Muscle layer of duodenum (tissue), 2 donors: ENCODE results near the gene DENND2D.
"Not testable (repeated sequence)": the region's sequence is repeated elsewhere in the genome, so short reads cannot be mapped to it uniquely, and the experiment has no call there.

Source experiments
- H3K27ac ChIP-seq: one replicate; pipeline ENCODE4 v1.7.0; 2013; ENCODE audit warnings: mild to moderate bottlenecking, low read length
- H3K27me3 ChIP-seq: one replicate; pipeline ENCODE4 v1.7.0; 2013; ENCODE audit warnings: low read depth, mild to moderate bottlenecking, control low read depth, low read length
- H3K36me3 ChIP-seq, 2 donors: one replicate each; pipeline ENCODE4 v1.7.0; 2013; ENCODE audit warnings: low read length in 2 of 2, control low read depth in 1 of 2, mild to moderate bottlenecking in 1 of 2; ENCODE audit not compliant: insufficient read depth in 2 of 2, control insufficient read depth in 1 of 2
- H3K4me1 ChIP-seq, 2 donors: one replicate each; pipeline ENCODE4 v1.7.0; 2013; ENCODE audit warnings: low read length in 2 of 2, mild to moderate bottlenecking in 2 of 2, control low read depth in 1 of 2, moderate library complexity in 1 of 2; ENCODE audit not compliant: insufficient read depth in 2 of 2, control insufficient read depth in 1 of 2
- H3K4me3 ChIP-seq, 2 donors: one replicate each; pipeline ENCODE4 v1.7.0; 2013; ENCODE audit warnings: low read length in 2 of 2, low read depth in 1 of 2, mild to moderate bottlenecking in 1 of 2
- H3K9me3 ChIP-seq, 2 donors: one replicate each; pipeline ENCODE4 v1.7.0; 2013; ENCODE audit warnings: low read length in 2 of 2, control low read depth in 1 of 2, mild to moderate bottlenecking in 1 of 2; ENCODE audit not compliant: control insufficient read depth in 1 of 2
- donor health status: healthy.

The DENND2D gene

GRCh38 chr1:111220302-111220890 is 19.9 kb upstream of the DENND2D start:
- H3K36me3 ChIP-seq: no peaks in the 10 kb centered on the region
- H3K9me3 ChIP-seq: no peaks in the 10 kb centered on the region
- H3K27ac ChIP-seq: no peak overlapping the region
- no peak overlapping the region for H3K4me3 ChIP-seq
- H3K27me3 ChIP-seq: no peaks in the 10 kb centered on the region
- peaks cover 8 to 18% of the 10 kb centered on the region in 2 donors for H3K4me1 ChIP-seq

GRCh38 chr1:111219557-111220286 is 19.3 kb upstream of the DENND2D start:
- H3K27me3 ChIP-seq: no peaks in the 10 kb centered on the region
- H3K9me3 ChIP-seq: no peaks in the 10 kb centered on the region
- H3K4me3 ChIP-seq: no peak overlapping the region
- H3K4me1 ChIP-seq: peaks cover 8 to 18% of the 10 kb centered on the region in 2 donors
- H3K36me3 ChIP-seq: no peaks in the 10 kb centered on the region
- no peak overlapping the region for H3K27ac ChIP-seq

GRCh38 chr1:111218701-111219556 is 18.5 kb upstream of the DENND2D start:
- Histone ChIP-seq H3K27ac (no peak overlapping the region), H3K27me3 (no peaks in the 10 kb centered on the region), H3K4me1 (peaks cover 8 to 18% of the 10 kb centered on the region in 2 donors), H3K36me3 (no peaks in the 10 kb centered on the region), H3K4me3 (no peak overlapping the region), H3K9me3 (no peaks in the 10 kb centered on the region)

GRCh38 chr1:111217183-111217910 is 16.9 kb upstream of the DENND2D start:
- no peak overlapping the region for H3K27ac ChIP-seq

GRCh38 chr1:111216751-111217150 is 16.3 kb upstream of the DENND2D start:
- H3K27me3 ChIP-seq: no peaks in the 10 kb centered on the region
- no peaks in the 10 kb centered on the region for H3K9me3 ChIP-seq
- peaks cover 0 to 8% of the 10 kb centered on the region in 2 donors for H3K4me1 ChIP-seq
- no peak overlapping the region for H3K27ac ChIP-seq
- H3K4me3 ChIP-seq: no peak overlapping the region
- no peaks in the 10 kb centered on the region for H3K36me3 ChIP-seq

More at GRCh38 chr1:111217183-111217910, 16.9 kb upstream of the DENND2D start:
- Histone ChIP-seq H3K9me3 (no peaks in the 10 kb centered on the region), H3K4me1 (peaks cover 0 to 13% of the 10 kb centered on the region in 2 donors), H3K27me3 (no peaks in the 10 kb centered on the region), H3K4me3 (no peak overlapping the region), H3K36me3 (no peaks in the 10 kb centered on the region)

- H3K27me3 ChIP-seq, H3K36me3 ChIP-seq, H3K27ac ChIP-seq, H3K4me1 ChIP-seq, H3K9me3 ChIP-seq, H3K4me3 ChIP-seq: not testable (repeated sequence)
These were observed 14.8 kb upstream of the DENND2D start for GRCh38 chr1:111215285-111215684.

- no peaks in the 10 kb centered on the region for H3K9me3 ChIP-seq
- H3K27me3 ChIP-seq: no peaks in the 10 kb centered on the region
- no peaks in the 10 kb centered on the region for H3K36me3 ChIP-seq
- H3K27ac ChIP-seq: no peak overlapping the region
- peaks cover 0 to 4% of the 10 kb centered on the region in 2 donors for H3K4me1 ChIP-seq
- no peak overlapping the region for H3K4me3 ChIP-seq
These were observed 14.4 kb upstream of the DENND2D start for GRCh38 chr1:111214884-111215283.

GRCh38 chr1:111214074-111214801 is 13.8 kb upstream of the DENND2D start:
- Histone ChIP-seq H3K27me3 (no peaks in the 10 kb centered on the region), H3K36me3 (no peaks in the 10 kb centered on the region), H3K27ac (no peak overlapping the region), H3K9me3 (no peaks in the 10 kb centered on the region), H3K4me3 (no peak overlapping the region), H3K4me1 (peaks cover 0 to 4% of the 10 kb centered on the region in 2 donors)

GRCh38 chr1:111213412-111213811 is 13.0 kb upstream of the DENND2D start:
- Histone ChIP-seq H3K4me3 (no peak overlapping the region), H3K4me1 (peaks cover 0 to 4% of the 10 kb centered on the region in 2 donors), H3K27me3 (no peaks in the 10 kb centered on the region), H3K27ac (no peak overlapping the region), H3K9me3 (no peaks in the 10 kb centered on the region), H3K36me3 (no peaks in the 10 kb centered on the region)

- H3K27ac ChIP-seq: no peak overlapping the region
- no peaks in the 10 kb centered on the region for H3K9me3 ChIP-seq
- no peak overlapping the region for H3K4me3 ChIP-seq
- H3K36me3 ChIP-seq: no peaks in the 10 kb centered on the region
- H3K27me3 ChIP-seq: no peaks in the 10 kb centered on the region
- peaks cover 0 to 4% of the 10 kb centered on the region in 2 donors for H3K4me1 ChIP-seq
These were observed 12.3 kb upstream of the DENND2D start for GRCh38 chr1:111212634-111213335.
